Heart left ventricle (tissue), 16 donors: ENCODE measurements around the gene ZNF320. TPM values are rescaled to one million over a fixed set of nuclear protein-coding genes. Genes with fewer than 3 reads are reported as not detected.
"Not testable (repeated sequence)": the region's sequence is repeated elsewhere in the genome, so short reads cannot be mapped to it uniquely, and the experiment has no call there.

Experiments used
- ATAC-seq, 4 donors: fragments of 200-7000 bp; cut with Tn5 transposase; one replicate each; pipeline ENCODE4 v1.9.1; 2020 to 2022; ENCODE audit warnings: moderate library complexity in 4 of 4, mild to moderate bottlenecking in 3 of 4, moderate number of reproducible peaks in 1 of 4
- DNase-seq, 5 donors: peaks; one replicate each; pipeline ENCODE4 v3.0.0-alpha.2; 2020
- H3K27ac ChIP-seq, 12 donors: fragments of 200-600 bp; sonication (generic) in 4 of 12; one replicate each; pipeline versions ENCODE4 v1.5.0 to v1.8.0; 2016 to 2022; ENCODE audit warnings: mild to moderate bottlenecking in 2 of 12
- H3K27me3 ChIP-seq, 9 donors: fragments of 200-600 bp; sonication (generic) in 2 of 9; one replicate each; pipeline versions ENCODE4 v1.5.1 to v1.8.0; 2016 to 2022; ENCODE audit warnings: mild to moderate bottlenecking in 3 of 9
- H3K36me3 ChIP-seq, 9 donors: fragments of 200-600 bp; sonication (generic) in 2 of 9; one replicate each; pipeline versions ENCODE4 v1.5.0 to v1.8.0; 2018 to 2022; ENCODE audit warnings: mild to moderate bottlenecking in 2 of 9
- H3K4me1 ChIP-seq, 12 donors: fragments of 200-600 bp; sonication (generic) in 4 of 12; one replicate each; pipeline versions ENCODE4 v1.5.0 to v1.8.0; 2016 to 2022; ENCODE audit warnings: mild to moderate bottlenecking in 3 of 12
- H3K4me3 ChIP-seq, 12 donors: fragments of 200-600 bp; sonication (generic) in 4 of 12; one replicate each; pipeline versions ENCODE4 v1.5.0 to v1.8.0; 2017 to 2022; ENCODE audit warnings: mild to moderate bottlenecking in 9 of 12, moderate library complexity in 4 of 12
- H3K9me3 ChIP-seq, 12 donors: fragments of 200-600 bp; sonication (generic) in 4 of 12; one replicate each; pipeline versions ENCODE4 v1.5.0 to v1.8.0; 2016 to 2022; ENCODE audit warnings: mild to moderate bottlenecking in 1 of 12
- POLR2A ChIP-seq, 2 donors: fragments of 450-650 bp; IDR thresholded peaks; one replicate each; pipeline ENCODE4 v1.6.1; 2017; ENCODE audit warnings: antibody characterized with exemption in 2 of 2, mild to moderate bottlenecking in 2 of 2, moderate library complexity in 2 of 2
- WGBS, 4 donors: extraction: QIAGEN DNeasy Blood & Tissue Kit in 2 of 4; methylation state at CpG; one replicate each; pipeline versions ENCODE4 v1.1.5 to v1.1.7; 2013 to 2018; 5-methylcytosine and 5-hydroxymethylcytosine counted together
- intact Hi-C, 10 donors: fragments of 100-400 bp; cut with DNase I; formaldehyde crosslinking; loops; one replicate each; pipeline versions ENCODE4 v1.11.1 to v1.14.2; 2022
- polyA plus RNA-seq, 2 donors: library from polyadenylated mRNA; stranded (reverse); fragments of 200-250 nt; gene quantifications; one replicate each; pipeline ENCODE4 v1.2.3, GENCODE V29; 2013
- total RNA-seq, 9 donors: library from RNA; depleted of rRNA in 2 of 9; stranded (reverse); fragments of >200 nt in 2 of 9; fragmentation: NEBNext Ultra II Directional in 3 of 9; extraction: Animal tissue kit (Norgen Biotek cat#: 25700) in 3 of 9; gene quantifications; one replicate each; pipeline versions ENCODE4 v1.1.0 to v1.2.4, GENCODE V29; 2016 to 2023
- TF ChIP-seq, protein P1 (sequence below), 12 donors: fragments of 200-600 bp; sonication (generic) in 4 of 12; IDR thresholded peaks; one replicate each; pipeline versions ENCODE4 v1.5.0 to v1.8.0; 2018 to 2022; ENCODE audit warnings: antibody characterized with exemption in 12 of 12, mild to moderate bottlenecking in 5 of 12
- donor health status: ischemic (EF 13 %, LVEDD 7.1; RV severe dilation, severe dysfunction).
- donor health status: healthy with polysubstance abuse.
- donor health status: DM: no; HTN: yes; CAD: no.
- donor health status: DM: no; HTN: no; CAD: no.
- donor health status: ischemic (EF 25% LVEDD 6.9; RV normal size, moderate dysfunction).
- donor health status: ischemic (EF 25% LVEDD 5.7; RV mildly dilated, moderate dysfunction).
- donor health status: healthy.
- donor health status: DM: yes; HTN: yes; CAD: no.
- donor health status: ischemic (EF 35%, LVEDD 5.7; RV mildly dilated, moderate dysfunction).
- donor health status: nonischemic (EF 11% LVEDD 7.7; RV severe dilation, severe dysfunction).
- donor health status: DM: yes; HTN: yes; CAD: no.
- donor health status: PGD.
- donor health status: ischemic (EF 29% LVEDD 5.4; RV normal size, mild dysfunction).
- donor health status: nonischemic (EF 23%, LVEDD 6.1; RV moderate dilation, normal function).

ZNF320 gene
- total and polyA plus RNA-seq, 11 donors: 7.6 to 13.5 (median 9.6) TPM

GRCh38 chr19:52936151-52936953 lies 38.9 kb upstream of the ZNF320 start:
- H3K36me3 ChIP-seq: no peaks in the 10 kb centered on the region
- no peak overlapping the region for H3K27ac ChIP-seq
- ATAC-seq: no peak
- intact Hi-C loops: no loop called here
- H3K27me3 ChIP-seq: no peaks in the 10 kb centered on the region
- H3K4me1 ChIP-seq: peaks cover 0 to 20% (median 0%) of the 10 kb centered on the region in 12 donors
- no peak for DNase-seq
- TF ChIP-seq, protein P1, sequence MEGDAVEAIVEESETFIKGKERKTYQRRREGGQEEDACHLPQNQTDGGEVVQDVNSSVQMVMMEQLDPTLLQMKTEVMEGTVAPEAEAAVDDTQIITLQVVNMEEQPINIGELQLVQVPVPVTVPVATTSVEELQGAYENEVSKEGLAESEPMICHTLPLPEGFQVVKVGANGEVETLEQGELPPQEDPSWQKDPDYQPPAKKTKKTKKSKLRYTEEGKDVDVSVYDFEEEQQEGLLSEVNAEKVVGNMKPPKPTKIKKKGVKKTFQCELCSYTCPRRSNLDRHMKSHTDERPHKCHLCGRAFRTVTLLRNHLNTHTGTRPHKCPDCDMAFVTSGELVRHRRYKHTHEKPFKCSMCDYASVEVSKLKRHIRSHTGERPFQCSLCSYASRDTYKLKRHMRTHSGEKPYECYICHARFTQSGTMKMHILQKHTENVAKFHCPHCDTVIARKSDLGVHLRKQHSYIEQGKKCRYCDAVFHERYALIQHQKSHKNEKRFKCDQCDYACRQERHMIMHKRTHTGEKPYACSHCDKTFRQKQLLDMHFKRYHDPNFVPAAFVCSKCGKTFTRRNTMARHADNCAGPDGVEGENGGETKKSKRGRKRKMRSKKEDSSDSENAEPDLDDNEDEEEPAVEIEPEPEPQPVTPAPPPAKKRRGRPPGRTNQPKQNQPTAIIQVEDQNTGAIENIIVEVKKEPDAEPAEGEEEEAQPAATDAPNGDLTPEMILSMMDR (IDR thresholded peaks at IDR 0.05): no peak
- TF ChIP-seq POLR2A (IDR thresholded peaks at IDR 0.05): no peak
- WGBS, 4 donors: 57 to 72% (median 61%) methylated on average over 12 of the region's 12 CpGs
- no peak overlapping the region for H3K4me3 ChIP-seq
- no peaks in the 10 kb centered on the region for H3K9me3 ChIP-seq

GRCh38 chr19:52935434-52935833 lies 38.0 kb upstream of the ZNF320 start:
- no peaks in the 10 kb centered on the region for H3K9me3 ChIP-seq
- no peak for DNase-seq
- peaks cover 0 to 11% (median 0%) of the 10 kb centered on the region in 12 donors for H3K4me1 ChIP-seq
- no peak for ATAC-seq
- H3K27ac ChIP-seq: no peak overlapping the region
- H3K27me3 ChIP-seq: no peaks in the 10 kb centered on the region
- intact Hi-C loops: no loop called here
- no peaks in the 10 kb centered on the region for H3K36me3 ChIP-seq
- no peak overlapping the region for H3K4me3 ChIP-seq
- WGBS, 4 donors: 74 to 89% (median 86%) methylated on average over 8 of the region's 8 CpGs
- no peak for TF ChIP-seq POLR2A (IDR thresholded peaks at IDR 0.05)

- Histone ChIP-seq H3K4me3 (peak overlapping the region in 1 of 12 donors; percentile 73), H3K4me1 (peaks cover 0 to 22% (median 10%) of the 10 kb centered on the region in 12 donors), H3K27ac (peak overlapping the region in 3 of 12 donors; percentile 54 to 87 (median 67)), H3K36me3 (peaks cover 0 to 20% (median 7%) of the 10 kb centered on the region in 9 donors)
- WGBS, 4 donors: 94 to 99% (median 96%) methylated on average over 9 of the region's 9 CpGs
- ATAC-seq, H3K9me3 ChIP-seq, H3K27me3 ChIP-seq, DNase-seq: not testable (repeated sequence)
- intact Hi-C loops: loop anchor here in 1 of 10 donors (5.0 kb wide), 1 partner anchor 38 kb away; the partner anchor contains the start of gene ZNF816
Measured at GRCh38 chr19:52924641-52925040, 27.2 kb upstream of the ZNF320 start.

- 43 to 57% (median 48%) methylated on average over 18 of the region's 18 CpGs for WGBS, 4 donors
- TF ChIP-seq, protein P1 (IDR thresholded peaks at IDR 0.05): no peak
- no peak for TF ChIP-seq POLR2A (IDR thresholded peaks at IDR 0.05)
- H3K27me3 ChIP-seq: no peaks in the 10 kb centered on the region
- ATAC-seq (peak; percentile 23 to 76 (median 66)), DNase-seq (peak; percentile 67 to 77 (median 72))
- no peaks in the 10 kb centered on the region for H3K9me3 ChIP-seq
- peak overlapping the region in 11 of 12 donors; percentile 59 to 90 (median 75) for H3K4me3 ChIP-seq
- H3K36me3 ChIP-seq: peaks cover 0 to 15% (median 7%) of the 10 kb centered on the region in 9 donors
- peak overlapping the region; percentile 54 to 91 (median 70) for H3K27ac ChIP-seq
- intact Hi-C loops: loop anchor here in 2 of 10 donors (2.0 to 5.0 kb wide), 2 partner anchors 27 to 38 kb away; partner anchors contain the start of genes ZNF320 (in 1 of the 2) and ZNF816 (in 1 of the 2)
- H3K4me1 ChIP-seq: peaks cover 0 to 22% (median 10%) of the 10 kb centered on the region in 12 donors
Measured at GRCh38 chr19:52923778-52924593, 26.6 kb upstream of the ZNF320 start.
